NCI-H1694 (cell line): ENCODE data around the gene VHLL.

Experiments
- DNase-seq: peaks from one replicate; lab custom pipeline; 2025; lab: John Stamatoyannopoulos, UW

The VHLL gene

GRCh38 chr1:156291226-156292061, 7.7 kb downstream of the VHLL start:
- no peak for DNase-seq

GRCh38 chr1:156289857-156290256, 9.2 kb downstream of the VHLL start:
- DNase-seq: no peak

DNA sequence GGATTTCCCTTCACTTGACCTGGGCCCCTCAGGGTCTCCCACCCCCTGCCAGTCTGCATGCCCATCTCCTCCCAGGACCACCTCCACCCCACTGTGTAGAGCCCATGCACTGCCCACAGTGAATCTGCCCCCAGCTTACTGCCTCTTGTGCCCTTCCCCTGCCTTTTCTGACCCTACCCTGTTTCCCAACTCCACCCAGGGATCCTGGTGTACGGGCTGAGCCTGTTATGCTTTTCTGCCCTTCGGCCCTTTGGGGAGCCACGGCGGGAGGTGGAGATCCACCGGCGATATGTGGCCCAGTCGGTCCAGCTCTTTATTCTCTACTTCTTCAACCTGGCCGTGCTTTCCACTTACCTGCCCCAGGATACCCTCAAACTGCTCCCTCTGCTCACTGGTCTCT, 13.0 kb downstream of the VHLL start:
- DNase-seq: no peak

GRCh38 chr1:156285437-156285836, 13.7 kb downstream of the VHLL start:
- DNase-seq: no peak

GRCh38 chr1:156284757-156285156, 14.3 kb downstream of the VHLL start:
- DNase-seq: no peak

- no peak for DNase-seq
These were observed 15.0 kb downstream of the VHLL start, which contains the start of gene TMEM79 for GRCh38 chr1:156284112-156284511. TSS of gene TMEM79 (plus strand) at chr1:156284325. CDS start at chr1:156285227, 902 bp downstream.

GRCh38 chr1:156283521-156283920, 15.6 kb downstream of the VHLL start:
- DNase-seq: no peak

DNA sequence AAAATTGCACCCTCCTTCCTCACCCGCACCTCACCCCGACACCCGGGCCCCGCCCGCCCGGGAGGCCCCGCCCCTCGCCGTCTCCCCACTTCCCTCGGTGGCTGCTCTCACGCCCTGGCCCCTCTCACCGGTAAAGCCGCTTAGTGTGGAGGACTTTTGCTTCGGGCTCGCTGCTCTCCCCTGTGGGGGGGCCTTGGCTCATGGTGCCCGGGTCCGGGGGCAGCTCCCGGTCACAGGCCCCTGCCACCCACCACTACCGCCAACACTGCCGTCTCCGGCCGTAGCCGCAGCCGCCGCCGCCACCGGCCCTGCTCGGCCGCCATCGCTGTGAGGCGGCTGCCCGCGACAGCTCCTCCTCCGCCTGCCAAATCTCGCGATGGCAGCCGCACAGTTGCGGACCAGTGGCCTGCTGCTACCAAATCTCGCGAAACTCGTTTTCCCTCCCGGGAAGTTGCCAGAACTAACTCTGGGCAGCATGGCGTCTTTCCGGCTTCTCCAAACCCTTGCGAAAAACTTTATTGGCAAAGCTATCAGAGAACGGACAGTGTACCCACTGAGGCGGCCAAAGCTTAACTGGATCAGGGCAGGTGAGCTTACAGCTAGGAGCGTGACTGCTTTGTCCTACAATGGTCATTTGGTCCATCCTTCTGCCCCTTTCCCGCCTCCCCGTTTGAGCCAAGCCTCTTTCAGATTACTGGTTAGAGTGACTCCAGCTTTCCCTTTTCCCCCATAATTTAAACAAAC, 16.5 kb downstream of the VHLL start, which contains the start of gene SMG5:
SMG5 (minus strand) TSS at position 347 of the 744 bp plus-strand sequence; CDS start at position 202, 145 bp downstream.
- peak; percentile 98 for DNase-seq

DNA sequence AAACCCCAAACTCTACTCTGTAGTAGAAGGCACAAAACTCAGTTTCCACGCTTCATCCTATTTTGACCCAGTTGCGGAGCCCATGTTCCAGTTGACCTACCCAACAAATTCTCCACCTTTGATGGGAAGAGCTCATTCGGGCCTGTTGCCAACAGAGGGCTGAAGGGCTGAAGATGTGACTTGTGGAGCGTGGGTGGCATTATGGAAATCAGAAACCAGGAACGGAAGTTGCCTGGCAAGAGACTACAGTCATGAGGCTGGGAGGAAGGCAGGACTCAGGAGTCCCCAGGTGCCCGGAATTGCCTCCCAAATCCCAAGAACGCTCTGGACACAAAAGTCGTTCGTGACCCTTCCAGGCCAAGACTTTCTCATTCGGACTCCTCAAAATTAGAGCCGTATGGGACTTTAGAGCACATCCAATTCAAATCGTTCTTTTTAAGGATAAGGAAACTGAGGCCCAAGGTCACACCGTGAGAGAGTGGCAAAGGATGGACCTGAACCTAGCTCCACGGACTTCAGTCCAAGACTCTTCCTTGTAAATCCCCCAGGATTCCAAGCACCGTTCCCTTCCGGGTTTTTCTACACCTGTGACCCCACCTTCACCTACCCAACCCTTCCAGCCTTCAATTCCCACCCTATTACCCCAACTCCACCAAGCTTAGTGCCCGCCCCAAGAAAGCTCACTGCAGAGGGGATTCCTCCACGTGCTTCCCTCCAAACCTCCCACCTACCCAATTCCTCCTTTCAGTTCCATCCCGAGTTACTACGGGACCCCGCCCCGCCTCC, 17.2 kb downstream of the VHLL start:
- no peak for DNase-seq

- peak; percentile 14 for DNase-seq
These were observed 17.8 kb downstream of the VHLL start for GRCh38 chr1:156281281-156281680.

GRCh38 chr1:156279837-156280236, 19.3 kb downstream of the VHLL start:
- DNase-seq: no peak

DNA sequence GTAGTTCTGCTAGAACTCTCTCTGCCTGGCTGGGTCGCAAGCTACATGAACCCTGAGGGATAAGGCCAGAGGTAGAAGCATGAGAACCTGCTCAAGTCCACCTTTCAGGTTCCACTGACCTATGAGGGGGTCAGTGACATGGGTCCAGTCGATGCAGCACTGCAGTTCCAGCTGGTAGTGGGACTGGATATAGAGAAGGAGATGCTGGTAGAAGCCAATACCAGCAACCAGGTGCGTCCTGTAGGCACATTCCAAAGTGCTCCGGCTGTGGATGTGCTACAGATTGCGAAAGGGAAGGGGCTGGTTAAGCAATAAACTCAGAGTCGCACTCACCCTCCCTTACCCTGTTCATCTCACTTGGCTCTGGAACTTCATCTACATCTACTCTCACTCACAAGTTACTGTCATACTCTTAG, 22.1 kb downstream of the VHLL start:
- no peak for DNase-seq

DNA sequence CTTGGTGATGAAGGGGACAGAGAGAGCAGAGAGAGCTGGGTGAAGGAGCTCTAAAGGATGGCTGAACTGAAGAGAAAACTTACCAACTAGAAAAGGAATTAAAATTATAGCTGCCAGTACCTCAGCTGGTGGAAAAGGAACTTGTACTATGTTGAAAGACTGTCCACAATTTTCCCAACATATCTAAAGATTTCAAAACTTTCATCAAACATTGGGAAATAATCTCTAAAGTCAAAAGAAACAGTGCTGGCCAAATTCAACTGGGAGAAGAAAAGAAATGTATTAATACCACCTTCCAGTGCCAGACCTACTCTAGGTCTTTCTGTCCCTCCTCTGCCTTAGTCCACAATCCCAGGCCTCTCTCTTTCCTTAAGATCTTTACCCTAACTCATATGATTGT, 22.6 kb downstream of the VHLL start:
- DNase-seq: no peak

DNA sequence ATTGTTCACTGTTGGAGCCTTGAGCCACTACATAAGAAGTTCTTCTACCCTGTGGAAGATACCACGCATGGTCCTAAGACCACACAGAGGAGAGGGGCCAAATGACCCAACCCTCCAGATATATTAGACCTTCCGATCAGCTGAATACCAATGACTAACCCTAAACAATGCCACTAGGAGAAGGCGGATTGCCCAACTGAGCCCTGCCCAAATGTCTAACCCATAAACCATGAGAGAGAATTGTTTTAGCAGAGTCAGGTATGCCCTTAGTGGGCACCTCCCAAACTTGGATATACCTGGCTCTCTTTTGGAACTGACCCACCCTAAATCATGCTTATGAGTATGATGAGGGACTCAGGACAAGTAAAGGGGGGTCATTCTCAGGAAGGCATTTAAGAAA, 28.8 kb downstream of the VHLL start:
- no peak for DNase-seq

DNA sequence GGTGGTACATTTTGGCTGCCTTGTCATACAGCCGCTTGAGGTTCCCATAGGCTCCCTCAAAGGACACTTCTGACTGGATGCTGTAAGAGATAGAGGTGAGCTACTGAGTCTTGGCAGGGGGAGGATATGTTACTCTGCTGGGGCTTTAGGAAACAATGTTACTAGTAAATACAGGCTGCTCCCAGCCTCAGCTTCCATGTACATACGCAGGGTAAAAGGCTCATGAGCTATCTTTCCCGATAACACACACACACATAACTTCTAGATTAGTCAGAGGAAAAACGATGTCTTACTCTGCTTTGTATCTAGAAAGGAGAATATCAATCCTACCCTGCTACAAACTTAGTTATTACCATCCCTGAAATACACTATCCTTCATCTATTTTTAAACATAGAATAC, 30.8 kb downstream of the VHLL start:
- no peak for DNase-seq

DNA sequence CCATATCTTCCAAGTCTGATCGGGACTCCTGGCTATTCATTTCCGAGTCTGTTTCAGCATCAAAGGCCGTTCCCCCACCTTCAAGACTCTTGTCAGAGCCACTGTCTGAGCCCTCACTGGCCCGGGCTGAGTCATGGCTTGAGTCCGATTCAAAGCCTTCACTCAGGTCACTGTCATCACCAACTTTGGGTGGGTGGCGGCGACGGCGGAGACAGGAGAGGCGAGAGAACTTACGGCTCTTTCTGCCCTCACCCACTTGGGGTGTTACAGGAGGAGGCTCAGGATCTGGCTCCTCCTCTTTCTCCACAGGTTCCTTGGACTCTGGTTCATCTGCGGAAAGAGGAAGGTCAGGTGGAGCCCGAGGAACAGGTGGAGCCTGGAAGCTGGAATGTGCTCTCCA, 33.1 kb downstream of the VHLL start:
- no peak for DNase-seq

DNA sequence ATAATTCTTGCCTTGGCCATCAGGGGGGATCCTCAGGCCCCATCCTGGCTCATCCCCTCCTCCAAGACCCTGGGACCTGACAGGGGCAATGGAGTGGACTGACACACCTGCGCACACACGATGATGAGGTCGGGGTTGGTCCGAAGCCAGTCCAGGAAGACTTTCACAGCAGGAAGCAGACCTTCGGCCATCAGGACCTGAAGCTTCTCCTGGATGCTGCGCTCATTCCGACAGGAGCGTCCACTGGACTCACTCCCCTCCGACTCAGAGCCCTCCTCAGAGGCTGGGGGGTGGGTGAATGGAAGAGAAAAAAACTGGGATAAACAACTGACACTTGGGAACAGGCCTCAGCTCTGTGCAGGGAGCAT, 35.8 kb downstream of the VHLL start:
- no peak for DNase-seq

- DNase-seq: no peak
These were observed 36.4 kb downstream of the VHLL start for GRCh38 chr1:156262461-156263287.

DNA sequence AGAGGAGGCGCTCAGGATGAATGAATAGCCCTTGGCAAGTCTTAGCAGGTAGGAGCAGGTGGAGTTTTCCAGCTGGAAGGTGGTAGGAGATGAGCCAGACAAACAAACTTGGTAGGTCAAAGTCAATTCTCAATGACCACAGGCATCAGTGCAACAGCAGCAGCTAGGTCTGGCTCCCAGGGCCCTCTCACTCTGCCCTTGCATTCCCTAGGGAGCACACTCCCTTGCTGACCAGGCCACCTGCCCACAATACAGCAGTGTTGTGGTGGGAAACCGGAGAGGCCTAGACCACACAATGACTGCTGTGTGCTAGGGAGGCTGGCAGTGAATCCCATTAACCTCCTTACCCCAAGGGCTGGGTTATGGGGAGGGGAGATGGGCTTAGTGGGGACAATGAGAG, 38.2 kb downstream of the VHLL start:
- no peak for DNase-seq

- DNase-seq: no peak
These were observed 39.3 kb downstream of the VHLL start for GRCh38 chr1:156259805-156260204.

GRCh38 chr1:156258859-156259258, 40.2 kb downstream of the VHLL start:
- no peak for DNase-seq

GRCh38 chr1:156257711-156258110, 41.4 kb downstream of the VHLL start:
- DNase-seq: no peak
